Hematopoietic multipotent progenitor cell treated with erythropoietin and hydrocortisone succinate and interleukin-3 and kit ligand, for 6 days (in vitro differentiated cells): ENCODE data around the gene LDLRAP1.

Experiments used
- DNase-seq: peaks from one replicate; pipeline ENCODE4 v3.0.0-alpha.2; 2015

Gene LDLRAP1

GRCh38 chr1:25562928-25563283, 19.5 kb downstream of the LDLRAP1 start:
- no peak for DNase-seq

- DNase-seq, result no peak
Observed at GRCh38 chr1:25563330-25564215, 20.2 kb downstream of the LDLRAP1 start.

- DNase-seq, result no peak
Observed at GRCh38 chr1:25564777-25565574, 21.6 kb downstream of the LDLRAP1 start.

- DNase-seq, result no peak
Observed at GRCh38 chr1:25565626-25566025, 22.2 kb downstream of the LDLRAP1 start.

- DNase-seq, result no peak
Observed at GRCh38 chr1:25566176-25566729, 22.8 kb downstream of the LDLRAP1 start.

GRCh38 chr1:25566730-25567341, 23.4 kb downstream of the LDLRAP1 start:
- no peak for DNase-seq

GRCh38 chr1:25567710-25568089, 24.3 kb downstream of the LDLRAP1 start:
- no peak for DNase-seq

GRCh38 chr1:25568090-25568833, 24.9 kb downstream of the LDLRAP1 start:
- DNase-seq, result no peak

- DNase-seq, result no peak
Observed at GRCh38 chr1:25568834-25569596, 25.6 kb downstream of the LDLRAP1 start.

GRCh38 chr1:25569597-25570396, 26.4 kb downstream of the LDLRAP1 start:
- no peak for DNase-seq

GRCh38 chr1:25570798-25571521, 27.6 kb downstream of the LDLRAP1 start:
- DNase-seq, result no peak

GRCh38 chr1:25571522-25571970, 28.1 kb downstream of the LDLRAP1 start:
- no peak for DNase-seq

GRCh38 chr1:25572107-25572506, 28.7 kb downstream of the LDLRAP1 start:
- DNase-seq, result no peak

GRCh38 chr1:25572708-25573590, 29.5 kb downstream of the LDLRAP1 start:
- DNase-seq, result peak; percentile 81

GRCh38 chr1:25573591-25573930, 30.2 kb downstream of the LDLRAP1 start:
- DNase-seq, result no peak

GRCh38 chr1:25573961-25574360, 30.6 kb downstream of the LDLRAP1 start:
- no peak for DNase-seq

GRCh38 chr1:25575191-25575590, 31.8 kb downstream of the LDLRAP1 start:
- DNase-seq, result no peak

- no peak for DNase-seq
Observed at GRCh38 chr1:25576459-25577133, 33.2 kb downstream of the LDLRAP1 start.
